Effector memory CD4-positive, alpha-beta T cell (primary cell): Measurements from ENCODE around the gene MDK.
A peak's percentile ranks its signal among the peaks of the same experiment; 100 is the strongest.

Experiments
- DNase-seq, 3 donors: peaks; one replicate each; pipeline ENCODE4 v3.0.0-alpha.2; 2020
- H3K27ac ChIP-seq: 2 replicates; pipeline ENCODE4 v1.7.0; 2013; ENCODE audit warnings: mild to moderate bottlenecking, low read length, moderate library complexity; ENCODE audit not compliant: insufficient read depth, poor library complexity, severe bottlenecking
- H3K27me3 ChIP-seq: replicated peaks from 2 replicates; pipeline ENCODE4 v1.7.0; 2013; ENCODE audit warnings: mild to moderate bottlenecking, low read length; ENCODE audit not compliant: insufficient read depth, control insufficient read depth, poor library complexity, severe bottlenecking
- H3K36me3 ChIP-seq: 2 replicates; pipeline ENCODE4 v1.7.0; 2013; ENCODE audit warnings: mild to moderate bottlenecking, low read length, moderate library complexity; ENCODE audit not compliant: control insufficient read depth, insufficient read depth
- H3K4me1 ChIP-seq: 2 replicates; pipeline ENCODE4 v1.7.0; 2013; ENCODE audit warnings: low read length, mild to moderate bottlenecking; ENCODE audit not compliant: control insufficient read depth, insufficient read depth, poor library complexity, severe bottlenecking
- H3K4me3 ChIP-seq: 2 replicates; pipeline ENCODE4 v1.7.0; 2013; ENCODE audit warnings: low read length, low read depth, mild to moderate bottlenecking; ENCODE audit not compliant: insufficient read depth, poor library complexity, severe bottlenecking
- H3K9me3 ChIP-seq: 2 replicates; pipeline ENCODE4 v1.7.0; 2013; ENCODE audit warnings: mild to moderate bottlenecking, low read length, moderate library complexity; ENCODE audit not compliant: control insufficient read depth

MDK gene

GRCh38 chr11:46388619-46389449 is 7.4 kb downstream of the MDK start:
- no peaks in the 10 kb centered on the region for H3K36me3 ChIP-seq
- peaks cover 36% of the 10 kb centered on the region for H3K27me3 ChIP-seq
- H3K27ac ChIP-seq, result no peak overlapping the region
- peaks cover 37% of the 10 kb centered on the region for H3K4me1 ChIP-seq
- no peak for DNase-seq
- H3K4me3 ChIP-seq, result no peak overlapping the region
- no peaks in the 10 kb centered on the region for H3K9me3 ChIP-seq

- no peak for DNase-seq
- no peak overlapping the region for H3K27ac ChIP-seq
- no peaks in the 10 kb centered on the region for H3K36me3 ChIP-seq
- peaks cover 37% of the 10 kb centered on the region for H3K4me1 ChIP-seq
- no peaks in the 10 kb centered on the region for H3K9me3 ChIP-seq
- peaks cover 35% of the 10 kb centered on the region for H3K27me3 ChIP-seq
- H3K4me3 ChIP-seq, result peak overlapping the region; percentile 42
Measured at GRCh38 chr11:46389450-46390330, 8.2 kb downstream of the MDK start.

- Histone ChIP-seq H3K36me3 (no peaks in the 10 kb centered on the region), H3K9me3 (no peaks in the 10 kb centered on the region), H3K27me3 (peaks cover 35% of the 10 kb centered on the region), H3K4me3 (no peak overlapping the region), H3K27ac (no peak overlapping the region), H3K4me1 (peaks cover 37% of the 10 kb centered on the region)
- DNase-seq, result no peak
Measured at GRCh38 chr11:46390331-46391171, 9.1 kb downstream of the MDK start.

GRCh38 chr11:46391186-46391577 is 9.7 kb downstream of the MDK start:
- peaks cover 35% of the 10 kb centered on the region for H3K27me3 ChIP-seq
- no peaks in the 10 kb centered on the region for H3K9me3 ChIP-seq
- H3K27ac ChIP-seq, result no peak overlapping the region
- H3K36me3 ChIP-seq, result no peaks in the 10 kb centered on the region
- peaks cover 37% of the 10 kb centered on the region for H3K4me1 ChIP-seq
- DNase-seq, result no peak
- H3K4me3 ChIP-seq, result no peak overlapping the region

GRCh38 chr11:46391578-46392420 is 10.3 kb downstream of the MDK start, which contains the start of gene CHRM4:
TSS of gene CHRM4 (minus strand) at chr11:46391776. CDS start at chr11:46386557, 5,219 bp downstream.
- H3K4me3 ChIP-seq, result no peak within 1 kb of the TSS
- no peaks in the 10 kb centered on the region for H3K9me3 ChIP-seq
- peaks cover 37% of the 10 kb centered on the region for H3K4me1 ChIP-seq
- H3K36me3 ChIP-seq, result no peaks in the 10 kb centered on the region
- peaks cover 35% of the 10 kb centered on the region for H3K27me3 ChIP-seq
- H3K27ac ChIP-seq, result no peak within 1 kb of the TSS
- no peak for DNase-seq

GRCh38 chr11:46392421-46393230 is 11.2 kb downstream of the MDK start:
- Histone ChIP-seq H3K27me3 (peaks cover 35% of the 10 kb centered on the region), H3K4me3 (no peak overlapping the region), H3K27ac (no peak overlapping the region), H3K4me1 (peaks cover 37% of the 10 kb centered on the region), H3K9me3 (no peaks in the 10 kb centered on the region), H3K36me3 (peaks cover 7% of the 10 kb centered on the region)
- DNase-seq, result peak; percentile 48 to 64 (median 59)

- Histone ChIP-seq H3K27me3 (peaks cover 34% of the 10 kb centered on the region), H3K9me3 (no peaks in the 10 kb centered on the region), H3K36me3 (peaks cover 11% of the 10 kb centered on the region), H3K27ac (no peak overlapping the region), H3K4me3 (no peak overlapping the region), H3K4me1 (peaks cover 32% of the 10 kb centered on the region)
- DNase-seq, result no peak
Measured at GRCh38 chr11:46393231-46393616, 11.8 kb downstream of the MDK start.

- Histone ChIP-seq H3K36me3 (peaks cover 11% of the 10 kb centered on the region), H3K4me1 (peaks cover 32% of the 10 kb centered on the region), H3K27me3 (peaks cover 28% of the 10 kb centered on the region), H3K9me3 (no peaks in the 10 kb centered on the region), H3K27ac (no peak overlapping the region), H3K4me3 (no peak overlapping the region)
- DNase-seq, result no peak
Measured at GRCh38 chr11:46393759-46394158, 12.3 kb downstream of the MDK start.
